H9 (cell line): ENCODE measurements around the gene RRAS. TPM values are rescaled to one million over a fixed set of nuclear protein-coding genes. Genes with fewer than 3 reads are reported as not detected.

Experiments used
- DNase-seq: peaks from one replicate; pipeline ENCODE4 v3.0.0-alpha.2; 2017
- H2AFZ ChIP-seq: one replicate; pipeline ENCODE4 v1.6.1; 2013; ENCODE audit warnings: mild to moderate bottlenecking, low read length, control low read depth, moderate library complexity
- H2AK5ac ChIP-seq: 2 replicates; pipeline ENCODE4 v1.6.1; 2013; ENCODE audit warnings: low read length, control low read depth, mixed read lengths; ENCODE audit not compliant: insufficient read length
- H2BK120ac ChIP-seq: one replicate; pipeline ENCODE4 v1.6.1; 2013; ENCODE audit warnings: low read depth, mild to moderate bottlenecking, low read length, control low read depth, inconsistent platforms; ENCODE audit not compliant: poor library complexity, severe bottlenecking
- H2BK12ac ChIP-seq: 2 replicates; pipeline ENCODE4 v1.6.1; 2013; ENCODE audit warnings: low read length, control low read depth, mixed read lengths, low read depth; ENCODE audit not compliant: insufficient read length
- H2BK15ac ChIP-seq: 2 replicates; pipeline ENCODE4 v1.6.1; 2013; ENCODE audit warnings: low read depth, low read length, control low read depth
- H2BK20ac ChIP-seq: one replicate; pipeline ENCODE4 v1.6.1; 2013; ENCODE audit warnings: low read depth, mild to moderate bottlenecking, low read length, control low read depth, inconsistent platforms; ENCODE audit not compliant: poor library complexity, severe bottlenecking
- H2BK5ac ChIP-seq: 2 replicates; pipeline ENCODE4 v1.6.1; 2013; ENCODE audit warnings: low read length, control low read depth, mixed read lengths; ENCODE audit not compliant: insufficient read length
- H3K14ac ChIP-seq: 2 replicates; pipeline ENCODE4 v1.6.1; 2013; ENCODE audit warnings: low read length, control low read depth; ENCODE audit not compliant: insufficient read depth
- H3K18ac ChIP-seq: 2 replicates; pipeline ENCODE4 v1.6.1; 2013; ENCODE audit warnings: low read depth, mild to moderate bottlenecking, mixed read lengths, low read length, control low read depth; ENCODE audit not compliant: insufficient read length
- H3K23ac ChIP-seq: 2 replicates; pipeline ENCODE4 v1.6.1; 2013; ENCODE audit warnings: low read length, control low read depth, mixed read lengths, low read depth; ENCODE audit not compliant: insufficient read length
- H3K23me2 ChIP-seq: 2 replicates; pipeline ENCODE4 v1.6.1; 2013; ENCODE audit warnings: low read depth, mild to moderate bottlenecking, mixed read lengths, low read length, control low read depth; ENCODE audit not compliant: insufficient read length, poor library complexity, severe bottlenecking
- H3K27ac ChIP-seq: 2 replicates; pipeline ENCODE4 v1.5.1; 2013; ENCODE audit warnings: low read length, control low read depth, mixed read lengths, low read depth; ENCODE audit not compliant: insufficient read length
- H3K27me3 ChIP-seq: 2 replicates; pipeline ENCODE4 v1.6.1; 2013; ENCODE audit warnings: low read length, control low read depth, inconsistent platforms; ENCODE audit not compliant: insufficient read depth
- H3K4ac ChIP-seq: 2 replicates; pipeline ENCODE4 v1.6.1; 2013; ENCODE audit warnings: low read depth, mild to moderate bottlenecking, control low read depth, inconsistent platforms, low read length, moderate library complexity
- H3K4me1 ChIP-seq: 2 replicates; pipeline ENCODE4 v1.6.1; 2013; ENCODE audit warnings: low read length, control low read depth, inconsistent platforms; ENCODE audit not compliant: insufficient read depth
- H3K4me2 ChIP-seq: 2 replicates; pipeline ENCODE4 v1.6.1; 2013; ENCODE audit warnings: low read length, control low read depth, mixed read lengths; ENCODE audit not compliant: insufficient read length, insufficient read depth
- H3K56ac ChIP-seq: 2 replicates; pipeline ENCODE4 v1.6.1; 2013; ENCODE audit warnings: low read depth, mild to moderate bottlenecking, mixed read lengths, low read length, control low read depth; ENCODE audit not compliant: insufficient read length
- H3K79me1 ChIP-seq: 2 replicates; pipeline ENCODE4 v1.6.1; 2013; ENCODE audit warnings: low read depth, mild to moderate bottlenecking, moderate library complexity, low read length, control low read depth, inconsistent platforms; ENCODE audit not compliant: insufficient read depth, poor library complexity, severe bottlenecking
- H3K79me2 ChIP-seq: 2 replicates; pipeline ENCODE4 v1.6.1; 2013; ENCODE audit warnings: low read length, control low read depth, inconsistent platforms; ENCODE audit not compliant: insufficient read depth
- H3K9ac ChIP-seq: 2 replicates; pipeline ENCODE4 v1.6.1; 2013; ENCODE audit warnings: low read length, control low read depth, mixed read lengths; ENCODE audit not compliant: insufficient read length; ENCODE audit errors: extremely low read depth
- H3K9me3 ChIP-seq: one replicate; pipeline ENCODE4 v1.6.1; 2013; ENCODE audit warnings: low read depth, low read length, inconsistent platforms; ENCODE audit not compliant: control insufficient read depth
- H3T11ph ChIP-seq: one replicate; pipeline ENCODE4 v1.6.1; 2013; ENCODE audit warnings: mild to moderate bottlenecking, low read length, control low read depth, inconsistent platforms
- H4K20me1 ChIP-seq: one replicate; pipeline ENCODE4 v1.6.1; 2013; ENCODE audit not compliant: control insufficient read depth, insufficient read length, insufficient read depth
- H4K5ac ChIP-seq: 2 replicates; pipeline ENCODE4 v1.6.1; 2013; ENCODE audit warnings: low read depth, mild to moderate bottlenecking, mixed read lengths, low read length, control low read depth; ENCODE audit not compliant: insufficient read length
- H4K8ac ChIP-seq: replicated peaks from 2 replicates; pipeline ENCODE4 v1.6.1; 2013; ENCODE audit warnings: low read length, control low read depth, mixed read lengths, low read depth; ENCODE audit not compliant: insufficient read length
- H4K91ac ChIP-seq: 2 replicates; pipeline ENCODE4 v1.6.1; 2013; ENCODE audit warnings: low read depth, mild to moderate bottlenecking, moderate library complexity, mixed read lengths, low read length, control low read depth; ENCODE audit not compliant: insufficient read length
- H3K27ac Mint-ChIP-seq, 3 experiments: 2 replicates in 2 of 3; 3 replicates in 1 of 3; pipeline ENCODE4 v1.8.0; 2020 to 2021; ENCODE audit warnings: mixed read lengths in 3 of 3, mild to moderate bottlenecking in 1 of 3, moderate library complexity in 1 of 3
- H3K27me3 Mint-ChIP-seq: 2 replicates; pipeline ENCODE4 v1.8.0; 2021; ENCODE audit warnings: low read depth, mild to moderate bottlenecking, moderate library complexity, mixed read lengths
- H3K36me3 Mint-ChIP-seq, 3 experiments: 2 replicates in 2 of 3; 3 replicates in 1 of 3; pipeline ENCODE4 v1.8.0; 2020 to 2021; ENCODE audit warnings: low read depth in 3 of 3, mixed read lengths in 3 of 3; ENCODE audit not compliant: insufficient read depth in 1 of 3
- H3K4me1 Mint-ChIP-seq, 2 experiments: 2 replicates each; pipeline ENCODE4 v1.8.0; 2020; ENCODE audit warnings: mixed read lengths in 2 of 2
- H3K4me3 Mint-ChIP-seq, 2 experiments: 2 replicates in 1 of 2; 3 replicates in 1 of 2; pipeline ENCODE4 v1.8.0; 2020 to 2021; ENCODE audit warnings: mild to moderate bottlenecking in 2 of 2, mixed read lengths in 2 of 2, moderate library complexity in 1 of 2
- H3K9me3 Mint-ChIP-seq, 2 experiments: 2 replicates in 1 of 2; 3 replicates in 1 of 2; pipeline ENCODE4 v1.8.0; 2020; ENCODE audit warnings: mild to moderate bottlenecking in 2 of 2, mixed read lengths in 2 of 2, moderate library complexity in 1 of 2
- CTCF ChIP-seq: fragments of 200-600 bp; sonication (generic); conservative IDR thresholded peaks from 3 replicates; pipeline ENCODE4 v1.8.0; 2021; ENCODE audit warnings: antibody characterized with exemption, mild to moderate bottlenecking
- WGBS: extraction: QIAGEN DNeasy Blood & Tissue Kit; methylation state at CpG from one replicate; pipeline ENCODE4 v1.1.7; 2013; ENCODE audit warnings: missing lambda C conversion rate, low lambda C conversion rate, mixed read lengths; ENCODE audit not compliant: insufficient read length; ENCODE audit errors: extremely low coverage; 5-methylcytosine and 5-hydroxymethylcytosine counted together
- total RNA-seq: library from RNA; stranded (reverse); gene quantifications from 2 replicates; pipeline ENCODE4 v1.2.1, GENCODE V29; 2021

RRAS gene
- total RNA-seq, 1 experiment from 2014 or later, result 9.9 TPM

DNA sequence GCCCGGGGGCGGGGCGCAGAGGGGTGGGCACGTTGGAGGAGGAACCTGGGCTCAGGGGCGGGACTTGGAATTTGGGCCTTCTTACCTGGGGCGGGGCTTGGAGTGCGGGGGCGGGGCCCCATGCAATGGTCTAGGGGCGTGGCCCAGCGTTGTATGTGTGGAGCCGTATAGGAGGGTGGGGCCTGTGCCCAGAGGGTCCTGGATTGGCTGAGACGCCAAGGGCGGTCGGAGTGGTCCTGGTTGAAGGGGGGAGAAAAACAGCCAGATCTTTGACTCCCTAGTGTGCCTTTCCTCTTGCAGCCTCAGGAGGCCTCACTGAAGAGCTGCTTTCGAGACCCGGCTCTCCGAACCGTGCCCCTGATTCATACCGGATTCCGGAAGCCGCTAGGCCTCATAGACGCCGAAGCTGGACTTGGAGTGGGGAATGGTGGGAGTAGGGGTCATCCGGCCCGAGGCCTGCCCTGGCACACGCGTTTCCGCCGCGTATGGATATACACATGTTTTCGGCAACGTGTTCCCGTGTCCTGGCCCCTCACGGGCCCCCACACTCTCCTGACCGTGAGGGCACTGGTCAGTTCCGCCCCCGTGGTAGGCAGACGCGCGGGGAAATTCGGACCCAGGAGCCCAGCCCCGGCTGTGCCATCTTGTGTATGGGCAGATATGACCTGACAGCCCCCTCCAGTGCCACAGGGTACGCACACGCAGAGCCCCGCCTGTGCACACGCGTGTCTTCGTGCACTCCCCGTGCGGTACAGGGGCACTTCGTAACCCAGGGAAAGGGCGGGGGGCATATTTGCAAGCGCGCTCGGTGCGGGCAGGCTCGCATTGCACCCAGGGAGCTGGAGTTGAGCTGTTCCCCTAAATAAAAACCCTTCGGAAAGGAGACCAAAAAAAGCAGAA, 49.6 kb downstream of the RRAS start:
- H4K8ac ChIP-seq, result no peak overlapping the region
- no peak for TF ChIP-seq CTCF
- H3T11ph ChIP-seq, result no peak overlapping the region
- peak overlapping the region; percentile 96 to 98 (median 96) for H3K27ac Mint-ChIP-seq
- no peak overlapping the region for H4K91ac ChIP-seq
- H2BK15ac ChIP-seq, result 0 out of 2 replicates have a peak overlapping the region, but pooled peaks have one; percentile 84
- H3K4ac ChIP-seq, result no peak overlapping the region
- H3K56ac ChIP-seq, result no peak overlapping the region
- no peaks in the 10 kb centered on the region for H3K27me3 ChIP-seq
- H2BK5ac ChIP-seq, result peak overlapping the region; percentile 88
- H3K4me1 ChIP-seq, result no peaks in the 10 kb centered on the region; the same call in 1 of the 2 replicates
- H2AK5ac ChIP-seq, result no peak overlapping the region
- H2BK12ac ChIP-seq, result no peak overlapping the region
- peak overlapping the region; percentile 90 for H3K9ac ChIP-seq
- no CpG with 5 or more reads among the region's 58 CpGs for WGBS
- H3K27me3 Mint-ChIP-seq, result no peaks in the 10 kb centered on the region
- no peak overlapping the region for H3K23ac ChIP-seq
- no peak overlapping the region for H2BK120ac ChIP-seq
- peaks cover 8% of the 10 kb centered on the region for H3K79me1 ChIP-seq
- no peaks in the 10 kb centered on the region; a peak in 2 of 5 replicates for H3K9me3 Mint-ChIP-seq
- H3K4me1 Mint-ChIP-seq, result peaks cover 11 to 28% of the 10 kb centered on the region in 2 experiments
- peaks cover 5% of the 10 kb centered on the region; the same call in 1 of the 2 replicates for H3K79me2 ChIP-seq
- peak overlapping the region; percentile 100 for H3K4me2 ChIP-seq
- peak overlapping the region; percentile 56 for H3K18ac ChIP-seq
- no peak overlapping the region for H2AFZ ChIP-seq
- H3K36me3 Mint-ChIP-seq, result peaks cover 13 to 16% (median 14%) of the 10 kb centered on the region in 3 experiments; a peak in 6 of 7 replicates
- H3K27ac ChIP-seq, result peak overlapping the region; percentile 90
- H4K20me1 ChIP-seq, result no peaks in the 10 kb centered on the region
- peak; percentile 99 for DNase-seq
- peak overlapping the region; percentile 88 for H3K14ac ChIP-seq
- no peak overlapping the region for H4K5ac ChIP-seq
- H3K9me3 ChIP-seq, result no peaks in the 10 kb centered on the region
- H3K4me3 Mint-ChIP-seq, result peak overlapping the region; percentile 79 to 94
- peaks cover 14% of the 10 kb centered on the region for H3K23me2 ChIP-seq
- H2BK20ac ChIP-seq, result no peak overlapping the region
